Kidney (tissue), 14 donors: ENCODE measurements around the gene PNPO. TPM values are rescaled to one million over a fixed set of nuclear protein-coding genes. Genes with fewer than 3 reads are reported as not detected.

Experiments used
- DNase-seq, 5 donors: peaks; one replicate each; pipeline ENCODE4 v3.0.0-alpha.2; 2013 to 2020
- FAIRE-seq: peaks from 2 replicates; lab custom pipeline; 2012; peaks lifted over from hg19 to GRCh38; lab: Jason Lieb, UNC
- H3K27ac ChIP-seq, 2 donors: one replicate each; pipeline ENCODE4 v1.7.0; 2013; ENCODE audit warnings: low read depth in 2 of 2, low read length in 2 of 2, inconsistent platforms in 1 of 2
- H3K27me3 ChIP-seq: one replicate; pipeline ENCODE4 v1.7.1; 2013; ENCODE audit warnings: low read length, inconsistent platforms; ENCODE audit not compliant: control insufficient read depth, insufficient read depth
- H3K36me3 ChIP-seq, 3 donors: one replicate each; pipeline versions ENCODE4 v1.7.0 to v1.7.1; 2013; ENCODE audit warnings: low read length in 3 of 3, control low read depth in 1 of 3, inconsistent platforms in 1 of 3; ENCODE audit not compliant: insufficient read depth in 3 of 3, control insufficient read depth in 2 of 3
- H3K4me1 ChIP-seq, 3 donors: one replicate each; pipeline versions ENCODE4 v1.7.0 to v1.7.1; 2013; ENCODE audit warnings: low read length in 3 of 3, inconsistent platforms in 1 of 3, low read depth in 1 of 3; ENCODE audit not compliant: control insufficient read depth in 2 of 3, insufficient read depth in 2 of 3
- H3K4me3 ChIP-seq, 3 donors: one replicate each; pipeline versions ENCODE4 v1.7.0 to v1.8.1; 2013; ENCODE audit warnings: low read length in 3 of 3, control low read depth in 1 of 3, inconsistent platforms in 1 of 3
- H3K9ac ChIP-seq, 3 donors: one replicate each; pipeline versions ENCODE4 v1.7.0 to v1.7.1; 2013; ENCODE audit warnings: low read length in 3 of 3, control low read depth in 1 of 3, inconsistent platforms in 1 of 3
- H3K9me3 ChIP-seq, 3 donors: one replicate each; pipeline versions ENCODE4 v1.7.0 to v1.7.1; 2013; ENCODE audit warnings: low read length in 3 of 3, control low read depth in 1 of 3, inconsistent platforms in 1 of 3; ENCODE audit not compliant: control insufficient read depth in 2 of 3, insufficient read depth in 1 of 3
- intact Hi-C: fragments of 100-400 bp; cut with DNase I; formaldehyde crosslinking; loops from one replicate; pipeline ENCODE4 v1.11.1; 2022
- polyA plus RNA-seq: library from polyadenylated mRNA; stranded (reverse); fragments of 350-450 nt; fragmentation: Illumina TruSeq; extraction: RNeasy Lipid Tissue Mini Kit (QIAGEN cat#74804); gene quantifications from one replicate; pipeline ENCODE4 v1.2.3, GENCODE V29; 2014; ENCODE audit warnings: low read depth, low replicate concordance; ENCODE audit not compliant: insufficient read depth
- total RNA-seq: library from RNA; stranded (reverse); fragmentation: NEBNext Ultra II Directional; extraction: Animal tissue kit (Norgen Biotek cat#: 25700); gene quantifications from one replicate; pipeline ENCODE4 v1.2.1, GENCODE V29; 2021
- TF ChIP-seq, protein P1 (sequence below): IDR thresholded peaks from 3 replicates; pipeline ENCODE4 v1.5.1; 2012; ENCODE audit warnings: mild to moderate bottlenecking, moderate library complexity, borderline replicate concordance; ENCODE audit not compliant: insufficient read depth; ENCODE audit errors: extremely low read depth
- donor health status: control.
- donor health status: control.
- donor health status: control.
- donor health status: control.
- donor health status: control.
- donor health status: DM: yes; HTN: yes; CAD: no.
- donor health status: Normal renal cell carcinoma (clear cell type).

Gene PNPO
- total and polyA plus RNA-seq, 2 donors from 2014 or later: 45.1 to 55.8 TPM

DNA sequence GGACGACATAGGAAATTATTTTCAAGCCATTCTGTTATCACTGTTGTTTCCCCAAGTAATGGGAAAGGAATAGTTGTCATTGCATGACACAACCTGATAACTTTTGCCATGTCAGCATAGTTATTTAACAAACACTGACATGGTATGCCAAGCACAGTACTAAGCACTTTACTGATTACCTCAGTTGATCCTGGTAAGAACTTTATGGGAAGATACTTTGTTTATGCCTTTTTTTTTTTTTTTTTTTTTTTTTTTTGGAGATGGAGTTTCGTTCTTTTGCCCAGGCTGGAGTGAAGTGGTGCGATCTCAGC, 15.7 kb upstream of the PNPO start:
- Histone ChIP-seq H3K9me3 (no peaks in the 10 kb centered on the region), H3K4me1 (no peaks in the 10 kb centered on the region), H3K27ac (no peak overlapping the region), H3K4me3 (no peak overlapping the region), H3K27me3 (no peaks in the 10 kb centered on the region), H3K9ac (no peak overlapping the region), H3K36me3 (peaks cover 0 to 45% (median 14%) of the 10 kb centered on the region in 3 donors)
- DNase-seq (no peak), FAIRE-seq (no peak)
- intact Hi-C loops: no loop called here
- TF ChIP-seq, protein P1, sequence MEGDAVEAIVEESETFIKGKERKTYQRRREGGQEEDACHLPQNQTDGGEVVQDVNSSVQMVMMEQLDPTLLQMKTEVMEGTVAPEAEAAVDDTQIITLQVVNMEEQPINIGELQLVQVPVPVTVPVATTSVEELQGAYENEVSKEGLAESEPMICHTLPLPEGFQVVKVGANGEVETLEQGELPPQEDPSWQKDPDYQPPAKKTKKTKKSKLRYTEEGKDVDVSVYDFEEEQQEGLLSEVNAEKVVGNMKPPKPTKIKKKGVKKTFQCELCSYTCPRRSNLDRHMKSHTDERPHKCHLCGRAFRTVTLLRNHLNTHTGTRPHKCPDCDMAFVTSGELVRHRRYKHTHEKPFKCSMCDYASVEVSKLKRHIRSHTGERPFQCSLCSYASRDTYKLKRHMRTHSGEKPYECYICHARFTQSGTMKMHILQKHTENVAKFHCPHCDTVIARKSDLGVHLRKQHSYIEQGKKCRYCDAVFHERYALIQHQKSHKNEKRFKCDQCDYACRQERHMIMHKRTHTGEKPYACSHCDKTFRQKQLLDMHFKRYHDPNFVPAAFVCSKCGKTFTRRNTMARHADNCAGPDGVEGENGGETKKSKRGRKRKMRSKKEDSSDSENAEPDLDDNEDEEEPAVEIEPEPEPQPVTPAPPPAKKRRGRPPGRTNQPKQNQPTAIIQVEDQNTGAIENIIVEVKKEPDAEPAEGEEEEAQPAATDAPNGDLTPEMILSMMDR: no peak

DNA sequence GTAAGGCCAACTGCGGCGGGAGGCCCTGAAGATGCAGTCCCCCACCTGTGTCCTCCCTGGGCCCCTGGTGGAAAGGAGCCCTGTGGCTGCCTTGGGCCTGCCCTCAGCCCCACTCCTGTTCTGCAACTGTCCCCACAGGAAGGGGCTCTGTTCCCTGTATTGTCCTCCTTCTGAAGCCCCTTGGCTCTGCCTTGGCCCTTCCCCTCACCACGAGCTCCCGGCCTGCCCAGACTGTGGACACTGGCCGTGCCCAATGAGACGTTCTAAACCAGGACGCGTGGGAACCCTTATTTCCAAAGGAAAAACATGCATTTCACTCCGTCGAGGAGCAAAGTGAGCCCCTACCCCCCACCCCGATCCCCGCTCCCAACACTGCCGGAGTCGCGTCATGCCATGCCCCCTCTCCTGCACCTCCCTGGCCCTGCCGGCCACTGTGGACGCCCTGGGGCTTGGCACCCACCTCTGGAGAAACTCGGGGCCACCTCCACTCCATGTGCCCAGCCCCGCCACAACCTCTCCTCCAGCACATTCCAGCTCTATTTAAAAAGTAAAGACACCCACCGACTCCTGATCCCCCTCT, 13.5 kb upstream of the PNPO start:
- Histone ChIP-seq H3K9ac (no peak overlapping the region), H3K27me3 (no peaks in the 10 kb centered on the region), H3K27ac (no peak overlapping the region), H3K4me1 (no peaks in the 10 kb centered on the region), H3K9me3 (no peaks in the 10 kb centered on the region), H3K4me3 (no peak overlapping the region), H3K36me3 (peaks cover 0 to 37% (median 14%) of the 10 kb centered on the region in 3 donors)
- TF ChIP-seq, protein P1: no peak
- no peak for DNase-seq
- FAIRE-seq: no peak
- intact Hi-C loops: no loop called here

DNA sequence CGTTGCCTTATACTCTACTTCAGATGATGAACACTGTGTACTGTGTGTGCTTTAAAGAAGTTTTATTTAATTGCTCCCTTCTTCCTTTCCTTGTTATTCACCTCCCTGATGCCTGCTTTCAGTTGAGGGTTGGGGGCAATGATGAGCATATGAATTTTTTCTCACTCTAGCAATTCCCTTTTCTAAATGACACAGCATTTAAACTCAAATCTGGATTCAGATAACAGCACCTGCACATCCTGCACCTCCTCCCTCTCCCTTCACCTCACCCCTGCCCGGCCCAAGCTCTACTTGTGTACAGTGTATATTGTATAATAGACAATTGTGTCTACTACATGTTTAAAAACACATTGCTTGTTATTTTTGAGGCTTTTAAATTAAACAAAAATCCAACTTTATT, 13.0 kb upstream of the PNPO start:
- Histone ChIP-seq H3K27me3 (no peaks in the 10 kb centered on the region), H3K27ac (no peak overlapping the region), H3K9me3 (no peaks in the 10 kb centered on the region), H3K9ac (no peak overlapping the region), H3K4me1 (no peaks in the 10 kb centered on the region), H3K36me3 (peaks cover 0 to 32% (median 12%) of the 10 kb centered on the region in 3 donors), H3K4me3 (no peak overlapping the region)
- intact Hi-C loops: no loop called here
- DNase-seq (no peak), FAIRE-seq (no peak)
- TF ChIP-seq, protein P1: no peak
